DMS114 treated with DMSO at 0.1 percent for 48 hours (cell line): Measurements from ENCODE around the gene USP47.
"Not testable (repeated sequence)": the region's sequence is repeated elsewhere in the genome, so short reads cannot be mapped to it uniquely, and the experiment has no call there.

Experiments used
- DNase-seq: peaks from one replicate; lab custom pipeline; 2025; ENCODE audit not compliant: unreplicated experiment; lab: John Stamatoyannopoulos, UW

Gene USP47

GRCh38 chr11:11821899-11822298 is 19.9 kb upstream of the USP47 start:
- no peak for DNase-seq

DNA sequence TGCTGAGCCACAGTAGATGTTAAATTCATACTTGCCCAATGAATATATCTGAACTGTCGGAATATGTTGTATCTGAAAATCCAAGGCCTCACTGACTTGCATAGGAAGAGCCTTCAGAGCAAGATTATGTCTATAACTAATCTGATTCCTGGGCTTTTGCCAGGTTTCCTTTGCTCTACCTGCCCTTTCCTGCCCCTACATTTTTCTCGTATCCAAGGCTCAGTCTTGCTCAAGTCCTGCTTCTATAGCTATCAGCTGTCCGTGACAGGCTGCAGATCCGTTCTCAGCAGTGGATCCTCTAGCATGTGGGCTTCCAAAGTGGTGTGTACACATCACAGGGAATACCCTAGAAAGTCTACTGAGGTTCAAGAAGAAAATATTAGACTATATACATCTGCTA is 18.8 kb upstream of the USP47 start:
- DNase-seq: no peak

- no peak for DNase-seq
Observed at GRCh38 chr11:11826260-11826659, 15.5 kb upstream of the USP47 start.

DNA sequence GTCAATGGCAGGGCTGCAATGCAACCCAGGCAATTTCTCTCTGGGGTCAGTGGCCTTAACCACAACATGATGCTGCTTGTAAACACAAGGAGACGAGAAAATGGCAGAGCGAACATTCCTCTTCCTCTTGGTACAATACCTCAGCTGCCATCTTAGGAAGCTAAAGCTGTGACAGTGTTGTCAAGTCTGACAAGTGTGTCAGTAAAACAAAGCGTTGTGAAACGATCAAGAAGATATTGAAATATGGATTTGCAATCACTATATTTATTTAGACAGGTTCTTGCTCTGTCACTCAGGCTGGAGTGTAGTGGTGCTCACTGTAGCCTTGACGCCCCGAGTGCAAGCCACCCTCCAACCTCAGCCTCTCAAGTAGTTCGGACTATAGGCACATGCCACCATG is 14.5 kb upstream of the USP47 start:
- no peak for DNase-seq

GRCh38 chr11:11831406-11831805 is 10.4 kb upstream of the USP47 start:
- DNase-seq: not testable (repeated sequence)

DNA sequence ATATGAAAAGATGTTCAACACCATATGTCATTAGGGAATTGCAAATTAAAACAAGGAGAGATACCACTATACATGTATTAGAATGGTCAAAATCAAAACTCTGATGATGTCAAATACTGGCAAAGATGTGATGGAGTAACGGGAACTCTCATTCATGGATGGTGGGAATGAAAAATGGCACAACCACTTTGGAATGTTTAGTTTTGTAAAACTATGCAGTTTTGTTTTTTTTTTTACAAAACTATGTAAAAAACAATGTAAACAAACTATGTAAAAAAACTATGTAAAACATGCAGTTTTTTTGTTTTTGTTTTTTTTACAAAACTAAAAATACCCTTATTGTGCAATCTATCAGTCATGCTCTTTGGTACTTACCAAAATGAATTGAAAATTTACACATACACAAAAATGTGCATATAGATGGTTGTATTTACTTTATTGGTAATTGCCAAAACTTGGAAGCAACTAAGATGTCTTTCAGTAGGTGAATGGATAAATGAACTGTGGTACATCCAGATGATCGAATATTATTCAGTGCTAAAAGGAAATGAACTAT is 5.0 kb upstream of the USP47 start:
- DNase-seq: no peak

- no peak for DNase-seq
Observed at GRCh38 chr11:11839718-11840117, 2.1 kb upstream of the USP47 start.

DNA sequence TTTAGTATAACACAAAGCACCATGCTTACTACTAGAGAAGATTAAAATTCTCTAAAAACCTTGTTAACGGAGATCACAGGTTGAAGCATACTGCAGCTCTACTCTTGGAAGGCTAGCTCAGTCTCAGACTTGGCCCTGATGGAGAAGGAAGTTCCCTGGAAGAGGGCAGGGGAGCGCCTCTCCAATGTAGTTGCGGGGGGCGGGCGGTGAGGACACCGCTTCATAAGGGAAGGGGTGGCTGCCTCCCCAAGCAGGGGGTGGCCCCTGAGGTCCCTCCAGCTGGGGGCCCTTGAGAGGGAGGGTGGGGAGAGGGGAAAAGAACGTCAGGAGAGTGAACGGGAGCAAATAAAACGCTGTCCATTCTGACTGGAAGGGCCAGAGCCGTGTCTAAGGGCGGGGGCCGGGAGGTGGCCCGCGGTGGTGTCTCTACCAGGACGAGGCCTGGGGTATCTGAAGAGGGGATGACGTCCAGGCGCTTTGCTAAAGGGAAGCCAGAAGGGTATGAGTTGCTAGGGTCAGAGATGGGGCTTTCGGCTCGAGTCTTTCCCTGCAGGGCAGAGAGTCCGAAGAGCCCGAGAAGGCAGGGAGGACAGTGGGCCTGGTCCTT is 553 bp upstream of the USP47 start:
- DNase-seq: peak; percentile 58

- peak; percentile 34 for DNase-seq
Observed at GRCh38 chr11:11842421-11843008, 743 bp downstream of the USP47 start.

- no peak for DNase-seq
Observed at GRCh38 chr11:11843211-11843621, 1.4 kb downstream of the USP47 start.

GRCh38 chr11:11843642-11844041 is 1.9 kb downstream of the USP47 start:
- DNase-seq: no peak

- no peak for DNase-seq
Observed at GRCh38 chr11:11844272-11844671, 2.5 kb downstream of the USP47 start.

- no peak for DNase-seq
Observed at GRCh38 chr11:11845071-11845470, 3.3 kb downstream of the USP47 start.

- DNase-seq: no peak
Observed at GRCh38 chr11:11845551-11845950, 3.8 kb downstream of the USP47 start.

- DNase-seq: no peak
Observed at GRCh38 chr11:11847082-11847481, 5.3 kb downstream of the USP47 start.

- no peak for DNase-seq
Observed at GRCh38 chr11:11848891-11849746, 7.3 kb downstream of the USP47 start.

DNA sequence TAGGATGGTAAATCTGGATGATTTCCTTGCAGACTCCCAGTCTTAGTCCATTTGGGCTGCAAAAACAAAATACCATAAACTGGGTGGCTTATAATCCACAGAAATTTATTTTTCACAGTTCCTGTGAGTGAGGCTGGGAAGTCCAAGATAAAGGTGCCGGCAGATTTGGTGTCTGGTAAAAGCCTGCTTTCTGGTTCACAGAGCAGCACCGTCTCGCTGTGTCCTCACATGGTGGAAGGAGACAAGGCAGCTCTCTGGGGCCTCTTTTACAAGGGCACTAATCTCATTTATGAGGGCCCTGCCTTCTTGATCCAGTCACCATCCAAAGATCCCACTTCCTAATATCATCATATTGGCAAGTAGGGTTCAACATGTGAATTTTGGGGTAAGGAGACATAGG is 8.9 kb downstream of the USP47 start:
- no peak for DNase-seq

DNA sequence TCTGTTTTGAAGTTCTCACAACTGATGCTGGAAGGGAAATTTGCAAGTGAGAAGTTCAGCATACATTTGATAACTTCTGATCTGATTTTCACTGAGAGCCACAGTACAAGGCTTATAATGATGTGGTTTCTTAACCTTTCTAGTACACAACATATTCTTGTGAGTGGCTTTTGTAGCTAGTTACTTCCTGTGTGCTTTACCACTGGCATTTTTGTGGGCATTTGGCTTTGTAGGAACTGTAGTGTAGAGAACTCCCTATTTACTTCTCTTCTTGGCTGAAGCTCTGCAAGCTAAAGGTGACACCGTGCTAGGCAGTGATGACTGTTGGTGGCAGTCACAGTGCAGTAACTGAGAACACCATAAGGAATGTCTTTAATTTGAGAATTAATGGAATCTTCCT is 14.9 kb downstream of the USP47 start:
- DNase-seq: no peak

GRCh38 chr11:11857769-11858168 is 16.0 kb downstream of the USP47 start:
- DNase-seq: no peak

GRCh38 chr11:11858676-11859075 is 16.9 kb downstream of the USP47 start:
- DNase-seq: no peak

- no peak for DNase-seq
Observed at GRCh38 chr11:11860103-11860979, 18.6 kb downstream of the USP47 start.
